GM18505 (cell line): Measurements from ENCODE around the gene PIGW.
A peak's percentile ranks its signal among the peaks of the same experiment; 100 is the strongest.

Source experiments
- ATAC-seq: cut with Tn5 transposase; IDR thresholded peaks from one replicate; pipeline ENCODE4 v1.9.1; 2021; ENCODE audit not compliant: unreplicated experiment
- POLR2A ChIP-seq: IDR thresholded peaks from 4 replicates; pipeline ENCODE4 v1.6.1; 2011; ENCODE audit warnings: borderline replicate concordance; ENCODE audit not compliant: insufficient read depth, insufficient read length; ENCODE audit errors: extremely low read depth

The PIGW gene

GRCh38 chr17:36515837-36516236 lies 18.9 kb upstream of the PIGW start:
- no peak for TF ChIP-seq POLR2A
- no peak for ATAC-seq

GRCh38 chr17:36523113-36523512 lies 11.7 kb upstream of the PIGW start:
- TF ChIP-seq POLR2A, result no peak
- ATAC-seq, result no peak

- no peak for TF ChIP-seq POLR2A
- no peak for ATAC-seq
These were observed 10.3 kb upstream of the PIGW start for GRCh38 chr17:36524428-36524876.

GRCh38 chr17:36525113-36525512 lies 9.7 kb upstream of the PIGW start:
- TF ChIP-seq POLR2A, result no peak
- ATAC-seq, result no peak

GRCh38 chr17:36525888-36526287 lies 8.9 kb upstream of the PIGW start:
- no peak for ATAC-seq
- TF ChIP-seq POLR2A, result no peak

GRCh38 chr17:36527621-36528250 lies 7.1 kb upstream of the PIGW start:
- no peak for TF ChIP-seq POLR2A
- ATAC-seq, result no peak

GRCh38 chr17:36529121-36529520 lies 5.7 kb upstream of the PIGW start:
- no peak for ATAC-seq
- TF ChIP-seq POLR2A, result no peak

GRCh38 chr17:36532435-36532975 lies 2.3 kb upstream of the PIGW start:
- ATAC-seq, result no peak
- no peak for TF ChIP-seq POLR2A

GRCh38 chr17:36533935-36534839 lies 600 bp upstream of the PIGW start:
- no peak for TF ChIP-seq POLR2A
- ATAC-seq, result peak; percentile 27

GRCh38 chr17:36535669-36536081 lies 888 bp downstream of the PIGW start:
- ATAC-seq, result no peak
- no peak for TF ChIP-seq POLR2A

GRCh38 chr17:36540696-36541095 lies 5.9 kb downstream of the PIGW start:
- no peak for ATAC-seq
- TF ChIP-seq POLR2A, result no peak

- ATAC-seq, result no peak
- no peak for TF ChIP-seq POLR2A
These were observed 8.0 kb downstream of the PIGW start for GRCh38 chr17:36542755-36543154.

GRCh38 chr17:36544044-36544306 lies 9.2 kb downstream of the PIGW start:
- TF ChIP-seq POLR2A, result no peak
- ATAC-seq, result peak; percentile 3
